HG02884 (cell line): ENCODE measurements around the gene NKX1-1.

Experiments
- ATAC-seq: cut with Tn5 transposase; IDR thresholded peaks from one replicate; pipeline ENCODE4 v1.9.1; 2021; ENCODE audit warnings: mild to moderate bottlenecking, moderate library complexity; ENCODE audit not compliant: unreplicated experiment

The NKX1-1 gene

GRCh38 chr4:1417522-1418390 lies 11.5 kb upstream of the NKX1-1 start:
- ATAC-seq: no peak

- ATAC-seq: no peak
These were observed 10.7 kb upstream of the NKX1-1 start for GRCh38 chr4:1416948-1417260.

GRCh38 chr4:1416051-1416947 lies 10.1 kb upstream of the NKX1-1 start:
- ATAC-seq: no peak

- ATAC-seq: no peak
These were observed 9.4 kb upstream of the NKX1-1 start for GRCh38 chr4:1415681-1415981.

- no peak for ATAC-seq
These were observed 8.8 kb upstream of the NKX1-1 start for GRCh38 chr4:1414831-1415680.

GRCh38 chr4:1413687-1414479 lies 7.6 kb upstream of the NKX1-1 start:
- ATAC-seq: no peak

GRCh38 chr4:1413204-1413663 lies 7.0 kb upstream of the NKX1-1 start:
- ATAC-seq: no peak

- ATAC-seq: no peak
These were observed 6.3 kb upstream of the NKX1-1 start for GRCh38 chr4:1412376-1413203.

- no peak for ATAC-seq
These were observed 5.5 kb upstream of the NKX1-1 start for GRCh38 chr4:1411436-1412375.

- no peak for ATAC-seq
These were observed 4.5 kb upstream of the NKX1-1 start for GRCh38 chr4:1410491-1411325.

- no peak for ATAC-seq
These were observed 3.5 kb upstream of the NKX1-1 start for GRCh38 chr4:1409491-1410425.

- no peak for ATAC-seq
These were observed 2.8 kb upstream of the NKX1-1 start for GRCh38 chr4:1409079-1409478.

- ATAC-seq: no peak
These were observed 2.2 kb upstream of the NKX1-1 start for GRCh38 chr4:1408418-1408817.

GRCh38 chr4:1407657-1408333 lies 1.6 kb upstream of the NKX1-1 start:
- ATAC-seq: no peak

- ATAC-seq: no peak
These were observed 877 bp upstream of the NKX1-1 start for GRCh38 chr4:1406981-1407656.
